ENCODE data around the gene CENPX. TPM values are rescaled to one million over a fixed set of nuclear protein-coding genes. Genes with fewer than 3 reads are reported as not detected.

The CENPX gene
- total and polyA plus RNA-seq, 8 donors = 14.0 to 62.4 (median 19.8) TPM

- Histone ChIP-seq H3K9me3 (no peaks in the 10 kb centered on the region), H3K36me3 (no peaks in the 10 kb centered on the region), H3K4me1 (no peaks in the 10 kb centered on the region), H3K27ac (no peak overlapping the region), H3K27me3 (no peaks in the 10 kb centered on the region), H3K4me3 (no peak overlapping the region)
- 87 to 88% methylated on average over 15 to 17 of the region's 17 CpGs for WGBS, 2 donors
- DNase-seq (peak in 1 of 6 donors; percentile 28), ATAC-seq (no peak), FAIRE-seq (no peak)
- intact Hi-C loops (cut with DNase I) = no loop called here
- TF ChIP-seq CTCF (IDR thresholded peaks at IDR 0.05) = no peak
Observed at GRCh38 chr17:82001571-82002056, 21.1 kb downstream of the CENPX start.

GRCh38 chr17:82000803-82001570, 21.7 kb downstream of the CENPX start:
- DNase-seq = peak in 2 of 6 donors; percentile 28 to 69
- intact Hi-C loops (cut with DNase I) = no loop called here
- no peak for ATAC-seq
- TF ChIP-seq CTCF (IDR thresholded peaks at IDR 0.05) = no peak
- H3K27ac ChIP-seq = no peak overlapping the region
- FAIRE-seq = no peak
- H3K36me3 ChIP-seq = no peaks in the 10 kb centered on the region
- H3K4me3 ChIP-seq = no peak overlapping the region
- H3K27me3 ChIP-seq = no peaks in the 10 kb centered on the region
- no peaks in the 10 kb centered on the region for H3K9me3 ChIP-seq
- WGBS, 2 donors = 83 to 85% methylated on average over 32 of the region's 32 CpGs
- no peaks in the 10 kb centered on the region for H3K4me1 ChIP-seq

GRCh38 chr17:81999976-82000802, 22.5 kb downstream of the CENPX start:
- Histone ChIP-seq H3K27me3 (no peaks in the 10 kb centered on the region), H3K9me3 (no peaks in the 10 kb centered on the region), H3K4me3 (no peak overlapping the region), H3K27ac (no peak overlapping the region), H3K4me1 (no peaks in the 10 kb centered on the region), H3K36me3 (no peaks in the 10 kb centered on the region)
- DNase-seq (peak in 2 of 6 donors; percentile 27 to 72), FAIRE-seq (no peak), ATAC-seq (no peak)
- intact Hi-C loops (cut with DNase I) = no loop called here
- WGBS, 2 donors = 81 to 86% methylated on average over 36 of the region's 36 CpGs
- no peak for TF ChIP-seq CTCF (IDR thresholded peaks at IDR 0.05)

- H3K27me3 ChIP-seq = no peaks in the 10 kb centered on the region
- intact Hi-C loops (cut with DNase I) = no loop called here
- H3K9me3 ChIP-seq = no peaks in the 10 kb centered on the region
- DNase-seq (no peak), FAIRE-seq (no peak), ATAC-seq (no peak)
- H3K27ac ChIP-seq = no peak overlapping the region
- 90 to 92% methylated on average over 12 of the region's 12 CpGs for WGBS, 2 donors
- H3K4me1 ChIP-seq = no peaks in the 10 kb centered on the region
- H3K36me3 ChIP-seq = no peaks in the 10 kb centered on the region
- no peak overlapping the region for H3K4me3 ChIP-seq
- TF ChIP-seq CTCF (IDR thresholded peaks at IDR 0.05) = no peak
Observed at GRCh38 chr17:81999587-81999975, 23.1 kb downstream of the CENPX start.
